Esophagus (tissue), 2 donors: Measurements from ENCODE around the gene COLEC11. TPM values are rescaled to one million over a fixed set of nuclear protein-coding genes. Genes with fewer than 3 reads are reported as not detected.

ENCODE experiments used
- H3K27ac ChIP-seq, 2 donors: one replicate each; pipeline ENCODE4 v1.5.1; 2013; ENCODE audit warnings: low read depth in 2 of 2, mild to moderate bottlenecking in 2 of 2, inconsistent platforms in 1 of 2, low read length in 1 of 2, moderate library complexity in 1 of 2
- H3K27me3 ChIP-seq, 2 donors: one replicate each; pipeline ENCODE4 v1.6.1; 2013; ENCODE audit warnings: low read length in 2 of 2, control low read depth in 1 of 2, mild to moderate bottlenecking in 1 of 2; ENCODE audit not compliant: insufficient read depth in 2 of 2, control insufficient read depth in 1 of 2
- H3K36me3 ChIP-seq, 2 donors: one replicate each; pipeline ENCODE4 v1.6.1; 2013; ENCODE audit warnings: low read length in 1 of 2; ENCODE audit not compliant: control insufficient read depth in 2 of 2, insufficient read depth in 2 of 2
- H3K4me1 ChIP-seq, 2 donors: one replicate each; pipeline ENCODE4 v1.6.1; 2013; ENCODE audit warnings: low read length in 1 of 2; ENCODE audit not compliant: control insufficient read depth in 2 of 2, insufficient read depth in 2 of 2
- H3K4me3 ChIP-seq, 2 donors: one replicate each; pipeline ENCODE4 v1.5.1; 2013; ENCODE audit warnings: low read length in 2 of 2, mild to moderate bottlenecking in 2 of 2, low read depth in 1 of 2, moderate library complexity in 1 of 2
- H3K9me3 ChIP-seq, 2 donors: one replicate each; pipeline ENCODE4 v1.6.1; 2013; ENCODE audit warnings: mild to moderate bottlenecking in 2 of 2, low read depth in 1 of 2, low read length in 1 of 2, moderate library complexity in 1 of 2; ENCODE audit not compliant: control insufficient read depth in 2 of 2, insufficient read depth in 1 of 2
- WGBS, 2 donors: extraction: QIAGEN DNeasy Blood & Tissue Kit; methylation state at CpG; one replicate each; pipeline ENCODE4 v1.1.7; 2013; 5-methylcytosine and 5-hydroxymethylcytosine counted together
- polyA plus RNA-seq, 2 donors: library from polyadenylated mRNA; stranded (reverse); fragments of 200-250 nt; gene quantifications; one replicate each; pipeline ENCODE4 v1.2.3, GENCODE V29; 2013
- donor health status: healthy with polysubstance abuse.
- donor health status: Bipolar disorder and iron deficiency.

COLEC11 gene
- polyA plus RNA-seq, 2 donors: 0.43 to 1.3 TPM

DNA sequence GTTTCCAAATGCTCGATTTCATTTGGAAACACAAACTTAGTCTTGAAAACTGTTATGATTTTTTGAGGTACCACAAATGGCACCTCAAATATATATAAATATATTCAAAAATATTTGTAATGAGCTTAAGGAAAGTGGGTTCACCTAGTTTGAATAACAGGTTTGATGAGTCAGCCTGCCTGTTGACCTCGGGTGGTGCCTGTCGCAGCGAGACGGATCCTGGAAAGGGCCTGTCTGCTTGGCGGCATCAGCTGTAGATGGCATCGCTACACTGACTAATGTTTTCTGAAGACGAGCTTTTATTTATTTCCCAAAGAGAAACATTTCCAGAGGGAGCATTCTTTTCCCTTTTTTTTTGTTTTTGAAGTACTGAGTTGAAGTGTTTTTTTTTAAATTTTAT is 70.0 kb downstream of the COLEC11 start:
- no peaks in the 10 kb centered on the region for H3K4me1 ChIP-seq
- no peaks in the 10 kb centered on the region for H3K27me3 ChIP-seq
- WGBS, 2 donors: 44 to 53% methylated on average over 8 of the region's 8 CpGs
- no peaks in the 10 kb centered on the region for H3K9me3 ChIP-seq
- no peak overlapping the region for H3K27ac ChIP-seq
- H3K36me3 ChIP-seq: no peaks in the 10 kb centered on the region
- H3K4me3 ChIP-seq: no peak overlapping the region

DNA sequence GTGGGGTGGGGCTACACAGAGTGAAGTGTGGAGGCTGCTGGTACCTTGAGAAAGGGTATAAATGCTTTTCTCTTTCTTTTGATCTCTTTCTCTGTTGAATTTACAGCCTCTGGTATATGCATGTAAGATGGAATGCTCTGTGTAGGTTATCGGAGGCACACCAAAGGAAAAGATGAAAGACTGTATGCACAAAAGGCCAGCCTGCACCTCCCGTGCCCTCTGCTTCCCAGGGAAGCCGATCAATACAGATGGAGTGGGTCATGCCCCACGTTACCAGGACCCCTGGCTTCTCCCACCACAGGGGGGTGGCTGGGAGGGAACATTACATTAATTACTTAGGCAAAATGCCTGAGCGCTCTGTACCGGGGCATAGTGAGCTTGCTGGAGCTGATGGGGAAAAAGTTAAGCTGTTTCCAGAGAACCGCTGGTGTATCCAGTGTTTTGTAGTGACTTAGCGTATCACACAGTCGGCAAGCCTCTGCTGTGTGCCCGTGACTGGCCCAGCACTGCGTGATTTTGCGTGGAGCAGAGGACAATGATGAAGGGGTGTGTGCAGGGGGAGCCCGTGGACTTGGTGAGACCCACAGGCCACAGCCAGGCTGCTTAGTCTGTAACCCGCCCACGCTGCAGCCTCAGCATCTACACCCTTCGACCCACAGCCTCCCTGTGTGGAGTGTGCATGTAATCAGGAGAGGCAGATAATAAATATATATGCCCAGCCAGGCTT is 71.1 kb downstream of the COLEC11 start:
- Histone ChIP-seq H3K4me1 (no peaks in the 10 kb centered on the region), H3K36me3 (no peaks in the 10 kb centered on the region), H3K9me3 (no peaks in the 10 kb centered on the region), H3K27me3 (no peaks in the 10 kb centered on the region), H3K4me3 (no peak overlapping the region), H3K27ac (no peak overlapping the region)
- WGBS, 2 donors: 82 to 88% methylated on average over 16 of the region's 16 CpGs

DNA sequence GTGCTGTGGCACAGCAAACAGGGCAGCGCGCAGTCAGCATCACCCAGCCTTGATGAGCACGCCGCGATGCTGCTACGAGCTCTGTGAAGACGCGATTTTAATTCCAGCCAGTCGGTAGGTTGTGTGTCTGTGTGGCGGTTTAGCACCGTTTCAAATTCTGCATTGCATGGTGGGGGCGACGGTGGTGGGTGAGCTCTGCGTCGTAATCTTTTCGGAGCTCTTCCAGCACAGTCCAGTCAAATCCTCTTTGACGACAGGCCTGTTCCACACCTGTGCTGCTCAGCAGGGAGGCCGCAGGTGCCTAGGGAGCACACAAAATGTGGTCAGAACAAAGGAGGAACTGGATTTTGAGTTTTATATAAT is 71.7 kb downstream of the COLEC11 start:
- 91 to 94% methylated on average over 18 of the region's 18 CpGs for WGBS, 2 donors
- Histone ChIP-seq H3K4me1 (no peaks in the 10 kb centered on the region), H3K27ac (no peak overlapping the region), H3K36me3 (no peaks in the 10 kb centered on the region), H3K27me3 (no peaks in the 10 kb centered on the region), H3K9me3 (no peaks in the 10 kb centered on the region), H3K4me3 (no peak overlapping the region)

DNA sequence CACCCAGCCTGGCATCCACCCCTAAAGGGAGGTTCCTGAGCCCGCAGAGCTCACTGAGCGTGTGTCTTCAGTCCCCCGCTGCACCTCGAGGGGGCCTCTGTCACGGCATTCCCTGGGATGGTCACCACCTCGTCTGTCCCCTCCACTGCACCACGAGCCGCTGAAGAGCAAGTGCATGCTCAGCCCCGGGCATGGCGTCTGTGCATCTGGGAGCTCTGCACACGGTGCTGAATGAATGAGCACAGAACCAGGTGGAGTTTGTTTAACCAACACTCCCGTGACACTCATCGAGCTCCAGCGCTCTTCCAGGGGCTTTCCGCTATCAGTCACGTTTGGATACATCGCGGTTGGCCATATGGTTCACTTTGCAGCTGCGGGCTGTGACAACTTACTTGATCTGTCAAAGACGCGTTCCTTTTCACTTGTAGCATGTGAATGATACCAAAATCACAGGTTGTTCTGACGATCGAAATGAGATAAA is 72.3 kb downstream of the COLEC11 start:
- Histone ChIP-seq H3K9me3 (no peaks in the 10 kb centered on the region), H3K27ac (no peak overlapping the region), H3K27me3 (no peaks in the 10 kb centered on the region), H3K4me1 (no peaks in the 10 kb centered on the region), H3K36me3 (no peaks in the 10 kb centered on the region), H3K4me3 (no peak overlapping the region)
- WGBS, 2 donors: 49 to 55% methylated on average over 23 of the region's 23 CpGs

DNA sequence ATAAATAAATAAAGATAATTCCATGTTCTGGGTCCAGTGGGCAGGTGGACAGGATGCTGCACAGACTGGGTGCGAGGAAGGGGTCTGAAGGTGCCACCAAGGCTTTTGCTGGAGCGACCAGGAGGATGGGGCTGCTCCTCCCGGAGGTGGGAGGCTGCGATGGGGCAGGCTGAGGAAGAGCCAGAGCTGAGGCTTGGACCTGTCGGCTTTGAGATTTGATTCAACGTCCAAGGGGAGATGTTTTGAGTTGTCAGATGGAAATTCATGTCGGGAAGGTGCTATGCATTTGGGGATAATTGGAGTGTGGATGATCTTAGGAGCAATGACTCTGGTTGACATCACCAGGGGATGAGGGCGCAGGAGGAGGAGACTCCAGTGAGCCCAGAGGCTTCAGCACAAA is 74.7 kb downstream of the COLEC11 start:
- H3K9me3 ChIP-seq: no peaks in the 10 kb centered on the region
- H3K27ac ChIP-seq: no peak overlapping the region
- no peaks in the 10 kb centered on the region for H3K36me3 ChIP-seq
- no peaks in the 10 kb centered on the region for H3K27me3 ChIP-seq
- H3K4me3 ChIP-seq: no peak overlapping the region
- 84 to 85% methylated on average over 8 of the region's 8 CpGs for WGBS, 2 donors
- H3K4me1 ChIP-seq: no peaks in the 10 kb centered on the region

DNA sequence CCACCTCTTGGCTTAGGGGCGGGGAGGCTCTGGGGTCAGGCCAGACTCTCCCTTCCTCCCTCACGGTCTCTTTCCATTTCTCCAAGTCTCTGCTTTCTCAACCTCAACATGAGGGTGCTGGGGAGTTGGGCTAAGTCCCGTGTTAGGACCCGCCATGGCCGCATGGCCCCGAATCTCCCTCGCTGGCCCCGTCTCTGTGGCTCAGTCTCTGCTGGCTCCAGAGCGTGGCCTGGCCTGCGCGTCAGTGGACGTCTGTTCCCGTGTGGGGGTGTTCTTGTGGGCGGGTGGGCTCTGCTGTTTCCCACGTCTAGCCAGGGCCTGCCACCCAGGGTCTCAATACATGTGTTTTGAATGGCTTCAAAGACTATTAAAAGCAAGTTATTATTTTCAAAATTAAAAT is 75.5 kb downstream of the COLEC11 start:
- Histone ChIP-seq H3K4me3 (no peak overlapping the region), H3K27me3 (no peaks in the 10 kb centered on the region), H3K4me1 (no peaks in the 10 kb centered on the region), H3K36me3 (no peaks in the 10 kb centered on the region), H3K27ac (no peak overlapping the region), H3K9me3 (no peaks in the 10 kb centered on the region)
- WGBS, 2 donors: 89 to 90% methylated on average over 15 of the region's 15 CpGs

DNA sequence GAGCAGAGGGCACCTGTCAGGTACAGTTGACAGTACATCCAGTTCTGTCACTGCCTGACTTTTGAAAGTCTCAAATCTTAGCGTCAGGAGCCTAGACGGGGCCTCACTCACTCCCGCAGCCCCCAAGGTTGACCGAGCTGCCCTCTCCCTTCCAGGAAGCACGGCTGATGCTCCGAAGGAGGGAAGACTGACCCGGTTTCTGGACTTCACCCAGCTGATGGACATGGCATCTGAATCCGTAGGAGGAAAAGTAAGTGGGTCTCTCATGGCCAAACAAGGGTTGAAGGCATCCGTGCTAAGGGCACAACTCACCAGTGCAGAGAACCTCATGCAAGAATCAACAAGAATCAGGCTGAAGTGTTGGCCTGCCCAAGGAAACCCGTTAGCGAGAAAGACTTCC is 76.0 kb downstream of the COLEC11 start:
- Histone ChIP-seq H3K9me3 (no peaks in the 10 kb centered on the region), H3K4me1 (no peaks in the 10 kb centered on the region), H3K36me3 (no peaks in the 10 kb centered on the region), H3K27me3 (no peaks in the 10 kb centered on the region), H3K27ac (no peak overlapping the region), H3K4me3 (no peak overlapping the region)
- 80 to 85% methylated on average over 11 of the region's 11 CpGs for WGBS, 2 donors

DNA sequence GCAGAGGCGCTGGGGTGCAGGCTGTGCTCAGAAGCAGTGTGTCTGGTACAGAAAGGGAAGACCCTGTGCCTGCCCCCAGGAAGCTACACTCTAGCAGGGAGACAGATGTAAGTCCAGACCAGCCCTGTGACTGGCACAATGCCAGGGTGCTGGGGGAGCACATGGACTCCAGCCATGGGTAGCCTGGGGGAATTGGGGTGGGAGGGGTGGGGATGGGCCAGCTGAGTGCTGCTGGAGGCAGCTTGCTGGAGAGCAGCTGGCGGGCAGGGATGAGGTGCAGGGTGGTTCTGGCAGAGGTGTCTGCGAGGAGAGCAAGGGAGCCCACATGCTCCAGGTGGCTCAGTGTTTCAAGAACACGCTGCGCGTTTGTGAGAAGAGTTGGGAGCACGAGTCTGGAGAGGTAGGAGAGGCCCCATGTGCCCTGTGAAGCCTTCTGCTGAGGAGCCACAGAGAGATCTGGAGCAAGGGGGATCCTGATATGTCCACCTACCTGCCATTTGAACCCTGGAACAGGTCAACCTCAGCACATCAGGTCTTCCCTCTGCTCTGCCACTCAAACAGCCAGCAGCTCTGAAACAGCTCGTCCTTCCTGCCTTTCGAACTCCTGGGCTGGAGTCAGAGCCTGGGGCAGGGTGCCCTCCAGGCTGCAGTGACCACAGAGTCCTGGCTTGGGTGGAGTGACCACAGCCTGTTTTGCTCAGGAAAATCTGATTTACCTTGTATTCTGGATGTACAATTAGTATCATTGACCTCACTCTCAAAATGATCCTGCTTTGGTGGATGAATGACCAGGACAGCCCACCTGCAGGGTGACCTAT is 78.2 kb downstream of the COLEC11 start:
- Histone ChIP-seq H3K4me1 (no peaks in the 10 kb centered on the region), H3K36me3 (no peaks in the 10 kb centered on the region)
- WGBS, 2 donors: 74 to 80% methylated on average over 9 of the region's 9 CpGs

DNA sequence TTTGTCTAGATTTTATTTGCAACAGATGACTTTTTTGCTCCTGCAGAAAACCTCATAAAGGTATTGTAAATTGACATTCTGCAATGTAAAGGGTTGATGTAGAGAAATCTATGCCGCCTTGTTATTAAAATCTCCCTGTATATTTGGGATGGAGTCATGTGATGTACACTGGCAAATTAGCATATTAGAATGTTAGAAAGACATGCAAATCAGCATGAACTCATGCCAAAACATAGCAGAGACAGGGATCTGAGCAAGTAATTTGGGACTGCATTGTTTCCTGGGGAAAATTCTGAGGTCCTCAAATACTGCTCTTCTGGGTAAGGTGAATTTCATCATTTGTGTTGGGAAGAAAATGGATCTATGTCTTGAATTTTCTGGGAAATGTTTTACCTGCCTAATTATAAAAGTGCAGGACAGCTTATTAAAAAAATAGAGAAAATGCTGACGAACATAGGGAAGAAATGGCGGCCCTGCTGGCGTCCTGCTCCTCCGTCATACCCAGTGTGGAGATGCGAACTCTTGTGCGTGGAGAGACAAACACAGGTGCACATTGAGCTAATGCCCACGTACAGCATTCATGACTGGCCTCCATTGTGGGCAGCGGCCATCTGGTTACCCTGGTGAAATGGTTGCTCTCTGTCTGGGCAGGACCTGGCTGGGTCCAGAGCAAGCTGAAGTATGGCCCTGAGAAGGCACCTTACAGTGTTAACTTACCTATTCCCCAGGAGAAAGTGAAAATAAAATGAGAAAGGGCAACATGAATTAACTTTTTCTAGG is 79.3 kb downstream of the COLEC11 start:
- Histone ChIP-seq H3K27me3 (no peaks in the 10 kb centered on the region), H3K4me3 (no peak overlapping the region), H3K9me3 (no peaks in the 10 kb centered on the region), H3K4me1 (no peaks in the 10 kb centered on the region), H3K36me3 (no peaks in the 10 kb centered on the region), H3K27ac (no peak overlapping the region)
- WGBS, 2 donors: 88 to 89% methylated on average over 9 of the region's 9 CpGs

More for the DNA sequence above, 78.2 kb downstream of the COLEC11 start:
- Histone ChIP-seq H3K27me3 (no peaks in the 10 kb centered on the region), H3K27ac (no peak overlapping the region), H3K9me3 (no peaks in the 10 kb centered on the region), H3K4me3 (no peak overlapping the region)
